Loucy (cell line): ENCODE measurements around the gene AATK.

Experiments
- H2AFZ ChIP-seq: fragments of 200-600 bp; sonication (generic); 2 replicates; pipeline ENCODE4 v1.6.0; 2016; ENCODE audit warnings: antibody characterized with exemption, mild to moderate bottlenecking, low read length, moderate library complexity
- H3F3A ChIP-seq: fragments of 200-600 bp; 2 replicates; pipeline ENCODE4 v1.6.0; 2016; ENCODE audit warnings: antibody characterized with exemption, low read depth, mild to moderate bottlenecking
- H3K27me3 ChIP-seq: fragments of 200-600 bp; sonication (generic); 2 replicates; pipeline ENCODE4 v1.6.1; 2014; ENCODE audit warnings: low read length, mild to moderate bottlenecking; ENCODE audit not compliant: insufficient read depth, poor library complexity, severe bottlenecking
- H3K36me3 ChIP-seq: fragments of 200-600 bp; sonication (generic); 2 replicates; pipeline ENCODE4 v1.6.1; 2016; ENCODE audit warnings: low read length; ENCODE audit not compliant: insufficient read depth
- H3K4me1 ChIP-seq: fragments of 200-600 bp; sonication (generic); 2 replicates; pipeline ENCODE4 v1.5.1; 2014; ENCODE audit warnings: low read length, mild to moderate bottlenecking; ENCODE audit not compliant: insufficient read depth, poor library complexity, severe bottlenecking
- H3K4me2 ChIP-seq: fragments of 200-600 bp; sonication (generic); 2 replicates; pipeline ENCODE4 v1.6.0; 2014; ENCODE audit warnings: antibody characterized with exemption, low read length, low read depth, mild to moderate bottlenecking; ENCODE audit not compliant: poor library complexity, severe bottlenecking
- H3K4me3 ChIP-seq: fragments of 200-600 bp; sonication (generic); 2 replicates; pipeline ENCODE4 v1.5.1; 2014; ENCODE audit warnings: low read length, mild to moderate bottlenecking, mixed read lengths; ENCODE audit not compliant: poor library complexity, severe bottlenecking
- H3K79me2 ChIP-seq: fragments of 200-600 bp; sonication (generic); 2 replicates; pipeline ENCODE4 v1.6.1; 2014; ENCODE audit warnings: low read length; ENCODE audit not compliant: insufficient read depth
- H3K9ac ChIP-seq: fragments of 200-600 bp; sonication (generic); 2 replicates; pipeline ENCODE4 v1.6.0; 2014; ENCODE audit warnings: mild to moderate bottlenecking, low read depth, low read length, moderate library complexity; ENCODE audit not compliant: poor library complexity, severe bottlenecking
- H3K9me2 ChIP-seq: fragments of 200-600 bp; sonication (generic); replicated peaks from 2 replicates; pipeline ENCODE4 v1.6.1; 2016; ENCODE audit warnings: low read depth, low read length, mixed read lengths
- H3K9me3 ChIP-seq: fragments of 200-600 bp; sonication (generic); 2 replicates; pipeline ENCODE4 v1.6.1; 2014; ENCODE audit warnings: mild to moderate bottlenecking, antibody characterized with exemption, low read length, low read depth; ENCODE audit not compliant: insufficient read depth
- H4K20me1 ChIP-seq: fragments of 200-600 bp; sonication (generic); 2 replicates; pipeline ENCODE4 v1.6.0; 2014; ENCODE audit warnings: antibody characterized with exemption, low read length, mild to moderate bottlenecking; ENCODE audit not compliant: insufficient read depth, poor library complexity, severe bottlenecking
- EZH2phosphoT487 ChIP-seq: fragments of 200-600 bp; IDR thresholded peaks from 2 replicates; pipeline ENCODE4 v1.6.1; 2018; ENCODE audit warnings: antibody characterized with exemption, mild to moderate bottlenecking, moderate library complexity, borderline replicate concordance
- TF ChIP-seq, protein P1 (sequence below): fragments of 200-600 bp; sonication (generic); conservative IDR thresholded peaks from 2 replicates; pipeline ENCODE4 v1.5.1; 2014; ENCODE audit warnings: mild to moderate bottlenecking, antibody characterized with exemption, low read length

Gene AATK

GRCh38 chr17:81191116-81191515 is 25.1 kb upstream of the AATK start:
- H4K20me1 ChIP-seq = no peaks in the 10 kb centered on the region
- no peaks in the 10 kb centered on the region for H3K9me2 ChIP-seq
- H2AFZ ChIP-seq = no peak overlapping the region
- TF ChIP-seq EZH2phosphoT487 = no peak
- TF ChIP-seq, protein P1, sequence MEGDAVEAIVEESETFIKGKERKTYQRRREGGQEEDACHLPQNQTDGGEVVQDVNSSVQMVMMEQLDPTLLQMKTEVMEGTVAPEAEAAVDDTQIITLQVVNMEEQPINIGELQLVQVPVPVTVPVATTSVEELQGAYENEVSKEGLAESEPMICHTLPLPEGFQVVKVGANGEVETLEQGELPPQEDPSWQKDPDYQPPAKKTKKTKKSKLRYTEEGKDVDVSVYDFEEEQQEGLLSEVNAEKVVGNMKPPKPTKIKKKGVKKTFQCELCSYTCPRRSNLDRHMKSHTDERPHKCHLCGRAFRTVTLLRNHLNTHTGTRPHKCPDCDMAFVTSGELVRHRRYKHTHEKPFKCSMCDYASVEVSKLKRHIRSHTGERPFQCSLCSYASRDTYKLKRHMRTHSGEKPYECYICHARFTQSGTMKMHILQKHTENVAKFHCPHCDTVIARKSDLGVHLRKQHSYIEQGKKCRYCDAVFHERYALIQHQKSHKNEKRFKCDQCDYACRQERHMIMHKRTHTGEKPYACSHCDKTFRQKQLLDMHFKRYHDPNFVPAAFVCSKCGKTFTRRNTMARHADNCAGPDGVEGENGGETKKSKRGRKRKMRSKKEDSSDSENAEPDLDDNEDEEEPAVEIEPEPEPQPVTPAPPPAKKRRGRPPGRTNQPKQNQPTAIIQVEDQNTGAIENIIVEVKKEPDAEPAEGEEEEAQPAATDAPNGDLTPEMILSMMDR = no peak
- H3K36me3 ChIP-seq = peaks cover 11% of the 10 kb centered on the region; the same call in 1 of the 2 replicates
- no peaks in the 10 kb centered on the region for H3K9me3 ChIP-seq
- H3F3A ChIP-seq = no peaks in the 10 kb centered on the region
- no peak overlapping the region for H3K4me3 ChIP-seq
- H3K9ac ChIP-seq = no peak overlapping the region
- H3K4me1 ChIP-seq = no peaks in the 10 kb centered on the region
- no peaks in the 10 kb centered on the region for H3K79me2 ChIP-seq
- no peaks in the 10 kb centered on the region for H3K27me3 ChIP-seq
- H3K4me2 ChIP-seq = no peak overlapping the region

DNA sequence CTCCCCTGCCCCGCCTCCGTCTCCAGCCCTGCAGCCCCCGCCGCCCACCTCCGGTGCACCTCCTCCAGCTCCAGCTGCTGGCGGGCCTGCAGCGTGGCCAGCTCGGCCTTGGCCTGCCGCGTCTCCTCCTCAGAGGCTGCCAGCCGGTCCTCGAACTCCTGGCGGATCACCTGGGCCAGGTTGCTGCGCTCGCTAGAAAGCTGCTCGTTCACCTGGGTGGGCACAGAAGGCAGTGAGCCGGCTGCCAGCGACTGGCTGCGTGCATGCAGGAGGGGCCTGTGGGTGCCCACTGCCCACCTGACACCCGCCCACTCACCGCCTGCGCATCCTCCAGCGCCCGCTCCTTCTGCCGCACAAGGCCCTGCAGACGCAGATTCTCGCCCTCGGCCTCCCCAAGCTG is 24.6 kb upstream of the AATK start:
- H3K4me1 ChIP-seq = no peaks in the 10 kb centered on the region
- H3K9ac ChIP-seq = no peak overlapping the region
- no peak for TF ChIP-seq EZH2phosphoT487
- TF ChIP-seq, protein P1 = no peak
- H3K9me3 ChIP-seq = no peaks in the 10 kb centered on the region
- no peaks in the 10 kb centered on the region for H3K79me2 ChIP-seq
- peaks cover 7% of the 10 kb centered on the region; the same call in 1 of the 2 replicates for H3K36me3 ChIP-seq
- H3K27me3 ChIP-seq = no peaks in the 10 kb centered on the region
- H4K20me1 ChIP-seq = no peaks in the 10 kb centered on the region
- no peak overlapping the region for H3K4me3 ChIP-seq
- H2AFZ ChIP-seq = no peak overlapping the region
- H3F3A ChIP-seq = no peaks in the 10 kb centered on the region
- H3K4me2 ChIP-seq = no peak overlapping the region
- H3K9me2 ChIP-seq = no peaks in the 10 kb centered on the region

GRCh38 chr17:81189670-81190530 is 23.9 kb upstream of the AATK start:
- H3F3A ChIP-seq = no peaks in the 10 kb centered on the region
- H3K9me2 ChIP-seq = no peaks in the 10 kb centered on the region
- H3K79me2 ChIP-seq = no peaks in the 10 kb centered on the region
- H3K9me3 ChIP-seq = no peaks in the 10 kb centered on the region
- no peaks in the 10 kb centered on the region for H4K20me1 ChIP-seq
- H3K36me3 ChIP-seq = peaks cover 7% of the 10 kb centered on the region; the same call in 1 of the 2 replicates
- H3K4me3 ChIP-seq = no peak overlapping the region
- H3K4me2 ChIP-seq = no peak overlapping the region
- no peak overlapping the region for H2AFZ ChIP-seq
- no peaks in the 10 kb centered on the region for H3K4me1 ChIP-seq
- no peaks in the 10 kb centered on the region for H3K27me3 ChIP-seq
- no peak overlapping the region for H3K9ac ChIP-seq
- no peak for TF ChIP-seq EZH2phosphoT487
- TF ChIP-seq, protein P1 = no peak
